Ishikawa (cell line): ENCODE measurements around the gene TFR2.

ENCODE experiments used
- TAF1 ChIP-seq: IDR thresholded peaks from 2 replicates; pipeline ENCODE4 v1.6.1; 2012; ENCODE audit warnings: low read depth, mild to moderate bottlenecking
- YY1 ChIP-seq: IDR thresholded peaks from 2 replicates; pipeline ENCODE4 v1.6.1; 2012; ENCODE audit warnings: low read depth
- TF ChIP-seq, protein P1 (sequence below): IDR thresholded peaks from 2 replicates; pipeline ENCODE4 v1.6.1; 2012

DNA sequence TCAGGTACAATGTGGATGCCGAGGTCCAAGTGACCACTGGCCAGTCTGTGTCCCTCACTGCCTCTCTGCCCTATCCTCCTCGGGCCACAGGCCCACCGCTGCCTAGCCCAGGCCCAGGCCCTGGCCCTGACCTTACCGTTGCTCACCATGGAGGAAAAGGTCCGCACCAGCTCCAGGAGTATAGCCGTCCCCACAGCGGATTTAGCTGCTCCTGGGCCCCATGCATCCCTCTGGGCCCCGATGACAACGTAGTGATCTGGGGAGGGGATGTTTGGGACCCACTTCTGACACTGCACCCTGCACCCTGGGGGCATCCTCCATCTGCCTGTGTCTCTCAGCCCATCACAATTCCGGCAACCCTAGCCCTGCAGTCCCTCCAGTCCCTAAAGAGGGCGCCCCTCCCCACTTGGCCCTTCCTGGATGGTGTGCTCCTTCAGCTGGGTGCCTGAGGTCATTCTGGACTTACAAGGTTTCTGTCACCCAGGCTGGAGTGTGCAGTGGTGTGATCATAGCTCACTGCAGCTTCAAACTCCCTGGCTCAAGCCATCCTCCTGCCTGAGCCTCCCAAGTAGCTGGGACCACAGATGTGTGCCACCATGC, 12.1 kb downstream of the TFR2 start:
- TF ChIP-seq YY1 (no peak), TAF1 (no peak)
- TF ChIP-seq, protein P1, sequence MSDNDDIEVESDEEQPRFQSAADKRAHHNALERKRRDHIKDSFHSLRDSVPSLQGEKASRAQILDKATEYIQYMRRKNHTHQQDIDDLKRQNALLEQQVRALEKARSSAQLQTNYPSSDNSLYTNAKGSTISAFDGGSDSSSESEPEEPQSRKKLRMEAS = no peak
